GM19099 (cell line): Measurements from ENCODE around the gene TAAR5.

Source experiments
- POLR2A ChIP-seq: IDR thresholded peaks from 3 replicates; pipeline ENCODE4 v1.6.1; 2011; ENCODE audit warnings: low read depth; ENCODE audit not compliant: insufficient read length; ENCODE audit errors: extremely low read depth

TAAR5 gene, protein sequence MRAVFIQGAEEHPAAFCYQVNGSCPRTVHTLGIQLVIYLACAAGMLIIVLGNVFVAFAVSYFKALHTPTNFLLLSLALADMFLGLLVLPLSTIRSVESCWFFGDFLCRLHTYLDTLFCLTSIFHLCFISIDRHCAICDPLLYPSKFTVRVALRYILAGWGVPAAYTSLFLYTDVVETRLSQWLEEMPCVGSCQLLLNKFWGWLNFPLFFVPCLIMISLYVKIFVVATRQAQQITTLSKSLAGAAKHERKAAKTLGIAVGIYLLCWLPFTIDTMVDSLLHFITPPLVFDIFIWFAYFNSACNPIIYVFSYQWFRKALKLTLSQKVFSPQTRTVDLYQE

DNA sequence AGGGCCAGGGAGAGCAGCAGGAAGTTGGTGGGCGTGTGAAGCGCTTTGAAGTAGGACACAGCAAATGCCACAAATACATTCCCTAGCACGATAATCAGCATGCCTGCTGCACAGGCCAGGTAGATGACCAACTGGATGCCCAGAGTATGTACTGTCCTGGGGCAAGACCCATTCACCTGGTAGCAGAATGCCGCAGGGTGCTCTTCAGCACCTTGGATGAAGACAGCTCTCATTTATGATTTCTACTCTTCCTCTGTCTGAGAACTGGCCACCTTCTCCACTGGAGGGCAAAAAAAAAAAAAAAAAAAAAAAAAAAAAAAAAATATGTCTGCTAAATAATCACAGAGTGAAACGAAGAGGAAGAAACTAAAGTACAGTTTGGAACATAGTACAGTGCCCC is at the start of gene TAAR5:
Gene TAAR5 (minus strand): TSS at position 288 of the 400 bp plus-strand sequence. CDS start 55 bp downstream, at position 233.
- no peak for TF ChIP-seq POLR2A

DNA sequence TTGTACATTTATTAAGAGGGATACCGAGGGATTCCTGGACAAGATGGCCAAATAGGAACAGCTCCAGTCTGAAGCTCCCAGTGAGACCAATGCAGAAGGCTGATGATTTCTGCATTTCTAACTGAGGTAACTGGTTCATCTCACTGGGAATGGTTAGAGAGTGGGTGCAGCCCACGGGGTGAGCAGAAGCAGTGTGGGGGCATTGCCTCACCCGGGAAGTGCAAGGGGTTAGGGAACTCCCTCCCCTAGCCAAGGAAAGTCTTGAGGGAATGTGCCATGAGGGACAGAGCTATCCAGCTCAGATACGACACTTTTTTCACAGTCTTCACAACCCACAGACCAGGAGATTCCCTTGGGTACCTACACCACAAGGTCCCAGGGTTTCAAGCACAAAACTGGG is 45.3 kb upstream of the TAAR5 start:
- TF ChIP-seq POLR2A = no peak

DNA sequence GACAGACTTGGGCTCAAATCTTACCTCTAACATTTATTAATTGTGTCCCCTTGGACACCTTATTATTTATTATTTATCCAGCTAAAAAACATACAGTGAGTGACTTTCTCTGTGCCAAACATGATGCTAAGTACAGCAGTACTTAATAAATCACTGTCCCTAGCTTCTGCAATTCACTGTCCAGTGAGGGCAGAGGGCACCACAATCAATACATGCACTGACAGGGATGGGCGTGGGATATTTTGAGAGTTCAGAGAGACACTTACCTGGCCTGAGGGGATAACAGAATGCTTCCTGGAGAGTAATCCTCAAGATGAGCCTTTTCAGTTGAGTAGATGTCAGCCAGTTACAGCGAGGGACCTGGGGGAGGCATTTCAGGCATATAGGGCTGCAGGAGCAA is 43.8 kb upstream of the TAAR5 start:
- TF ChIP-seq POLR2A = no peak

DNA sequence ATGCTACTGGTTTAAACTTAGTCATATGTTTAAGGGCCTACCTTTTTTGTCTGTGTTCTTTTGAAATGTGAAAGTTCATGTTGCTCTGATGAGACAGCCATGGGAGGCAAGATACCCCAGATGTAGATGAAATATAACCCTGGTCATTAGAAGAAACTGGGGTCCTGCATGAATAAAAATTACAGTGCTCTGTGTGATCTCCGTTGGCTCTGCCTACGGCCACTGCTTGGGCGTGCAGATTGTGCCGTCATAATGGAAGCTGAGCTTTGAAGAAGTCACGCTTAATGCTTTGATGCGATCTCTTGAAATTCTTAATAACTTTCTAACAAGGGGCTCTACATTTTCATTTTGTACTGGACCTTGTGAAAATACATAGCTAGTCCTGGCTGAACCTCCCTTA is 34.6 kb upstream of the TAAR5 start, which contains the start of gene TAAR2:
Gene TAAR2 (minus strand): TSS at position 101 of the 400 bp plus-strand sequence. CDS start 0 bp downstream, at position 101.
- TF ChIP-seq POLR2A = no peak

DNA sequence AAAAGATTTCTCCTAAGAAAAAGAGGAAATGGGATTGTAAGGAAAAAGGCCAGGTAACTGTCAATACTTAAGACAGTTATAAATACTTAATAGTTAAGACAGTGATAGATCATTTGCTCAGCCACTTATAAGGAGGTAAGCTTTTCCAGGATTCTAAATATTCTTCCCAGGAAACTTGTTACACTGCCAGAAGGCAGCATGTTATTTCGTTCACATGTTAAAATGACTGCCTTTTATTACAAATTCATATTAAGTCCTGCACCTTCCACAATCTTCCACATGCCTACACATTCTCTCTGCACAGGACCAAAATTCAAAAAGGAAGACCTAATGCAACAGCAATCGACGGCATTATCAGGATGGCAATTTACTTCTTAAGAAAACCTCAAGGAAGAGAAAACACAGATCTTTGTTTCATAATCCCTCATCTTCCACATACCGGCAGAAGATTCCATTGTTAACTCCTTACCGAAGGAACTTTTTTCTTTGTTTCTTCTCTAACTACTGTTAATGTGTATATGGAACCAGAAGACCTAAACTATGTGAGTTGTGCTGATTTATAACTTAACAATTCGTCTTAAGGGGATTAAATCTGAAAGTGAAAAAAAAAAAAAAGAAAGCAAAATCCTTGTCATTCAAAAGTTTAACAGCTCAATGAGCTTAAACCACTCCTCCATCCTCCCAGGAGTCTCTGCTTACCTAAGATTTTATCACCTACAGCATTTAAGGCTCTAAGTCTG is 33.7 kb upstream of the TAAR5 start:
- TF ChIP-seq POLR2A = no peak

DNA sequence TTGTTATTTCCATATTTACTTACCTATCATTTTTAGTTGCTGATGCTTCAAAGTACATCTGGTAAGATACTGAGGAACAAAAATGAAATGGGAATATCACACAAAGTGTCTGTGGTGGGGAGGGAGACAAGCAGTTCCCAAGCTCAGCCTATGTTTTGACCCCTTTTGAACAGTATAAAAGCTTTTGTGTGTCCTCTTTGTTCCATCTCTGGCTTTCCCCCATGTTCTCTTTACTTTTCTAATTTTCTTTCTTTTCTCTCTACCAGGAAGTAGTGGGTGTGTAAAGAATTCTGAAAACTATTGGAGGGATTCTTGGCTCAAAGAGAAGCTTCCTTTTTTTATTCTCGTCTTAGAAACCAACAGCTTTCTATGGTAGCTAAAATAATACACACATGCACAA is 27.1 kb upstream of the TAAR5 start:
- TF ChIP-seq POLR2A = no peak

DNA sequence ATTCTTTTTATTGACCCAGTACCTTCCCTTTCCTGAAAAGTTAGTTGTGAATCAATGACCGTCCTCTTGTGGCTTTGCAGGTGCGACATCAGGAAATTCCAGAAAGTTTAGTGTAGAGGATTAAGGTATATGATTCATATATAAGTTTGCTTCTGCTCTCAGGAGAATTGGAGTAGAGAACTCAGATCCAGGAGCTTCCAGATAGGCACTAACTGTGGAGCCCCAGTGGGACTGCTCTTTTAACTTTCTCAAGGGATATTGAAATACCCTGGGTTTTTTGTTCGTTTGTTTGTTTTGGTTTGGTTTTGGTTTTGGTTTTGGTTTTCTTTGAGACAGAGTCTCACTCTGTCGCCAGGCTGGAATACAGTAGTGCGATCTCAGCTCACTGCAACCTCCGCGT is 25.0 kb upstream of the TAAR5 start:
- TF ChIP-seq POLR2A = no peak

DNA sequence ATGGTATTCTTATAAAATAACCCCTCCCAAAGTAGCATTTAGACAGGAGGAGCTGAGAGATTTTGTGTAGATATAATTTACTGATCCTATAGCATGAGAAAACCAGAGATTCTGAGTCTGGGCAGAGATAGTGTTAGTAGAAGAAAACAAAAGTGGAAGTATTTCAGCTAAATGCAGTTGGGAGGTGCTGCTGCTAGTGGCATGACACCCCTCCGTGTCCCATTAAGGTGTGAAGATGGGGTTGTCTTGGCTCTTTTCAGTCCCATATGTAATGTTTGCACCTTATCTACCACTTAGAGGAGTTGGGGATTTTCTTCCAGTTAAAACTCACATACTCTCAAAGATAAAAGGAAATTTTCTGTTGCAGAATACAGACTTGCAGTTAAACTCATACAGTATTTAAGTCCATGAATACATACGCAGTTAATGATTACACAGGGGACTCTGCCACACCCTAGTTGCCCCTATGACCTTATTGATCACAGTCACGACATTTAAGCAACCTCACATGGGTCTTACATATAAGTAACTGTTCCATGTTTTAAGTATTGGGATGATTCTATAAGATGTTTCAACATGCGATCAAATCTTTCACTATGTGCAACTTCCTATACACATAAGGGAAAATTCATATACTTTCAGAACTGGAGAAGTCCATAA is 23.0 kb upstream of the TAAR5 start:
- TF ChIP-seq POLR2A = no peak

DNA sequence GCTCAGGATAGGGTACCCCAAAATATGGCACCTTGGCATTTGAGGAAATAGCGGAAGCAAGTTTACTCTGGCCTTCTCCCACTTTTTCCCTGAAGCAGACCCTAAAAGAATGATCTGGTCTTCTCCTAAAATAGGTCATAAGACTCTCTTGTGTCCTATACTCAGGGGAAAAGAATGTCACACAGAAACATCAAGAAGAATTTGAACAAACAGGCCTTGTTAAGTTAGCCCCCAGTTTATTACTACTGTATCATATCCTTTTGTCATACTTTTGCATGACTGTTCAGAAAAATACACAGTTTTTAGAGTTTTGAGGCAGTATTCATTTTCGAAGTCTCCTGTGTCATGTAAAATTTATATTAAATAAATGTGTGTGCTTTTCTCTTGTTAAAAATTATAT is 22.1 kb upstream of the TAAR5 start:
- no peak for TF ChIP-seq POLR2A

DNA sequence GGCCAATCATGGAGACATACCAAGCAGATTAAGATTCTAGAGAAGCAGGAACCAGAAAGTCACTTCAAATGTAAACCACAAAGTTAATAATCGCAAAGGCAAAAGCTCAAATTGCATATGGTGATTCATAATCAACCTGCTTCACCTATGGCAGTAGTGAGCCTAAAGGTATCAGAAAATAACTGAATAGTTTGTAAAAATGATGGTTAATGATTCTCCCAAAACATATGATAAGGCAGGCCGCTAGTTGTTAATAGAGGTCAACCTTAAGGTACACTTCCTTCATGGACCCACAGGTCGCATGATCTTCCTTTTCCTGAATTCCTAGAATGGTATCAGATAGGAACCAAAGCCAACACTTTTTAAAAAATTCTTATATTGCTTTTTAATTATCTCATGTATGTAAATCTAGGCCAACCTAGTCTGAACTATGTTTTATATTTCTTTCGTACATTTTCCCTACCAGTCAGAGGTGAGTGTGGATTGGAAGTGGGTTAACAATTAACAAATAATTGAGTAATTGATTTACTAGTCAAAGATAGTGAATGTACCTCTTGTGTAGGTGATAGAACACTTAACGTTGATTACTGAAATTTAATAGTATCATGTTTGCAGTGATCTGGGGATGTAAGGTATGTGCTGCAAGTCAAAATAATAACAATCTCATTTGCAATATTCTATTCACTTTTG is 18.1 kb upstream of the TAAR5 start:
- TF ChIP-seq POLR2A = no peak

DNA sequence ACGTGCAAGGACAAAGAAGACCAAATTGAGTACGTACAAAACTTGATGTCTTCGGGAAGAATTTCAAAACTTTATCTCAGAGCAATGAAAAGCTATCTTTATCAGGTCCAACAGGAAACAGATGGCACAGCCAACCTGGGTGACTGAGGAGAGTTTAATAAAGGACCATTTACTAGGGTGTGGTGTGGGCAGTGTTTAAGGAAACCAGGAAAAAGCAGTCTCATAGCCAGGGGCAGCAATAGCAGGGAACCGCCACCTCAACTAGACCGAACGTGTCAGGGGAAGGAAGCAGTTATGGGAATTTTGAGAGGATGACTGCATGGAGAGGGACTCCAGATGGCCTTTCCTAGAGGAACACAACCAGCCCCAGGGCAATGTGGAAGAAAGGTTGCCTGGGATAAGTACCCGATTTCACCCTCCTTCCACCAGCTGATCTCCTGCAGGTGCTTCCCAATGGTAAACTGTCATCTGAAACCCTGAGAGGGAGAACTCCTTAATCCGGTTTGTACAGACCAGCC is 15.2 kb upstream of the TAAR5 start:
- no peak for TF ChIP-seq POLR2A

DNA sequence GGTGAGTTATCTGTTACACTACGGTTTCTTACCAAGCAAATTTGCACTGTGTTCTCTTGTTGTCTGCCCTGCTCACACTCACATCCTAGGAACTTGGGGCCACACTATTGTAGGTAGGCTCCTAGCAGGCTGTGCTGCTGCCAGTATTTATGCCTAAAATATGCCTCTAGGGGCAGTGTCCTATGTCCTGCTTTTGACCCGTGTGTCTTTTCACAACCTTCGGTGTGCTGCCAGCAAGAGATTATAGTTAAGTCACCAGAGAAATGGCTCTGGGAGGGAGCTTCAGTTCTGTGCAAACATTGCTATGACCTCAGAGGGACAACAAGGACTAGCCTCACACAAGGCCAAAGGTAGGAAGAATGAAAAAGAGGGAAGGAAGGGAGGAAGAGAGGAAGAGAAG is 8.9 kb upstream of the TAAR5 start:
- no peak for TF ChIP-seq POLR2A

DNA sequence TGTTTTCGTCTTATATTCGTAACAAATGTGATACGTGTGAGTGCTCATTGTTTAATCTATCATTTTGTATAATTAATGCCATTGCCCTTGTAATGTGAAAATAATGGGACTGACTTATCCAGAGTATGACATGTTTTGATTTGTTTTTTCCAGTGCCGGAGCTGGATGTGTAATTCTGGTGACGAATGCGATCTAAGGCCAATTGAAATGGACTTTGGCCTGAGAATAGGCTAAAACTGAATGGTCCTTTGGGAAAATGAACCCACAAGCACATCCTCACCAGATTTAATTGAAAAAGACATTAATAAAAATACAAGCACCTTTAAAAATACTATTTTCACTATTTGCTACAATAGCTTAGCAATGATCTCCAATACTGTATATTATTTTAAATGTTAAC is 6.7 kb upstream of the TAAR5 start:
- no peak for TF ChIP-seq POLR2A

DNA sequence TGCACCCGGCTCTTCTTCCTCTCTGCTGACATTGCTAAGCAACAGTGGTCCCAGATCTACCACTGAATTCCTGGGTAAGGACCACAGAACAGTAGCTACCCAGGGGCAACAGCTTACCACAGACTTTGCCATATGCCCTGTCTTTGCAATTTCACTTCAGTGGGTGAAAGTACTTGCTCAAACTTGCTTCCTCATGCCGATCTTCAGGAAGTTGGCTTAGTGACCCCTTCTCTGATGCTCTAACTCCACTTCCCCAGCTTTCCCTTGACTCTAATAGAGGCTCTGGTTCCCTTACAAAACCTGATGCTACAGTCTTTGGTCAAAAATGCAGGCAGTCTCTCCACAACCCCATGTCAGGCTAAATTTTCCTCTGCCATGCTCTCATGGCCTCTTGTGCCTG is 3.3 kb upstream of the TAAR5 start:
- no peak for TF ChIP-seq POLR2A

DNA sequence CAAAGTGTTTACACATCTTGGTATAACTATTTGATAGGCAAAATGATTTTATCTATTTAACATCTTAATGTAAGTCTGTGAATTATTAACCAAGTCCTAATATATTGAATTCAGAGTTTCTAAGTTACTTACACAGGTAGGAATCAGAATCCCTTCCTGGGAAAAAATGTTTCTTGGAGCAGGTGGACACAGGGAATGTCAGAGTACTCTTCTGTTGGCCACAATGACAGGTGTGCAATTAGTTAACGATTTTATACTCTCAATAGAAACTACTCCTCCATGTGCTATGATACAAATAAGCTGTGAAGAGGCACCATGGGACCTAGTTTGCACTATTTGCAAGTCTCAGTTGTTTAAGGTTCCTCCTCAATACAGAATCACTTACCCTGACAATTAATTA is 821 bp upstream of the TAAR5 start:
- TF ChIP-seq POLR2A = no peak

DNA sequence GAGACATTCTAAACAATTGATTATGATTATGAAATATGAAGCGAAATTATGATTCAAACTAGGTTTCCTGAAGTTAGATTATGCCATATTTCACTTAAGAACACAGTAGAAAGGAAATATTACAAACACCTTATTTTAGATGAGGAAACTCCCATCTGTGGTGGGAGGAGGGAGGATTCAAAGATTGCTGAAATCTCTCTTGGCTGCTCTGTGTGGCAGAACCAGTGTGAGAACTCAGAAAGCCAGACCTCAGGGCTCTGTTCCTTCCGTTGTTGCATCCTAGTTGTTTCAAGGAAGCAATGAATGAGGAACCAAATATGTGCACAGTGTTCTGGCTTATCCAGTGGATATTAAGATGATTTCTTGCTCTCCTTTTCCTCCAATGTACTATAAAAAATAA is 2.1 kb downstream of the TAAR5 start:
- no peak for TF ChIP-seq POLR2A

DNA sequence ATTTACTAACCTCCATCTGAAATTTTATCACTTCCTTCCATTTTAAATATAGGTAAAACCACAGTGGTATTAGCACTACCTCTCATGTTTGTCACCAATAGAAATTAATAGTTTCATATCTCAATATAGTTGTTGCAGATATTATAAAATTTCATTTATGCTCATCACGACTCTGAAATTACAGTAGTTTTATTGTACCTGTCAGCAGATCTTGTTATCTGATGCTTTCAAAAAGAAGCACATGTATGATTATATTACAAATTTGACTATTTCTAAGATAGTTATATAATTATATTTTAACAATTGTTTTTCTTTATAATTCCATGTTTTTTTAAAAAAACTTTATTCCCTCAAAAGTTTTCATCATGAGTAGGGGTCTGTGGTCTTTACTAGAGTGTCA is 4.8 kb downstream of the TAAR5 start:
- TF ChIP-seq POLR2A = no peak
